Liver (tissue), 3 donors: ENCODE data around the gene CABLES1.

Source experiments
- CTCF ChIP-seq: fragments of 150-350 bp; IDR thresholded peaks from 2 replicates; pipeline ENCODE4 v1.5.1; 2017; ENCODE audit warnings: improper control_type of control experiment, low read depth, low read length; ENCODE audit not compliant: missing input control
- EGR1 ChIP-seq, 2 donors: IDR thresholded peaks; 2 replicates each; pipeline ENCODE4 v1.6.1; 2016 to 2018; ENCODE audit warnings: antibody characterized with exemption in 2 of 2, low read depth in 2 of 2
- HNF4A ChIP-seq, 2 donors: conservative IDR thresholded peaks; 2 replicates each; pipeline ENCODE4 v1.6.1; 2016; ENCODE audit warnings: antibody characterized with exemption in 2 of 2, mild to moderate bottlenecking in 2 of 2
- JUND ChIP-seq, 2 donors: IDR thresholded peaks; 2 replicates each; pipeline ENCODE4 v1.6.1; 2016; ENCODE audit warnings: antibody characterized with exemption in 2 of 2
- TAF1 ChIP-seq: conservative IDR thresholded peaks from 2 replicates; pipeline ENCODE4 v1.6.1; 2016; ENCODE audit warnings: antibody characterized with exemption, mild to moderate bottlenecking
- YY1 ChIP-seq: IDR thresholded peaks from 2 replicates; pipeline ENCODE4 v1.6.1; 2016; ENCODE audit warnings: antibody characterized with exemption, mild to moderate bottlenecking
- TF ChIP-seq, protein P1 (sequence below): IDR thresholded peaks from 2 replicates; pipeline ENCODE4 v1.6.1; 2016; ENCODE audit warnings: antibody characterized with exemption, mild to moderate bottlenecking
- donor health status: healthy.
- donor health status: healthy.

DNA sequence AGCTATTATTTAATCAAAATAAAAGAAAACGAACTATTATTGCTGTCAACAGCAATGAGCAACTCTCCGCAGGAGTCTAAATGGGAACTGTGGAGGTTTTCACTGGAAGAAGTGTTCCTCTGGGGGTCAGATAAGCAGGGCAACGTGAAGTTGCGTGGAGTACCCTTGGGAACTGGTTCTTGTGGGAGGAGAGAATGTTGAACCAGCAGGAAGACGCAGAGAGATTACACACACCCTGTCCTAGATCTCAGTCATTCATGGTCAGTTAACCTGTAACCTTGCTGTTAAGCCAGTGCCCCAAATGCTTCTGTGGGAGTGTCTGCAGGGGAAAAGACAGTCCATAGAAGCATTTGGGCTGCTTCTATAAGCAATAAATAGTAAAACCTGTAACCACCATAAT lies 20.4 kb upstream of the CABLES1 start:
- no peak for TF ChIP-seq CTCF
- TF ChIP-seq, protein P1, sequence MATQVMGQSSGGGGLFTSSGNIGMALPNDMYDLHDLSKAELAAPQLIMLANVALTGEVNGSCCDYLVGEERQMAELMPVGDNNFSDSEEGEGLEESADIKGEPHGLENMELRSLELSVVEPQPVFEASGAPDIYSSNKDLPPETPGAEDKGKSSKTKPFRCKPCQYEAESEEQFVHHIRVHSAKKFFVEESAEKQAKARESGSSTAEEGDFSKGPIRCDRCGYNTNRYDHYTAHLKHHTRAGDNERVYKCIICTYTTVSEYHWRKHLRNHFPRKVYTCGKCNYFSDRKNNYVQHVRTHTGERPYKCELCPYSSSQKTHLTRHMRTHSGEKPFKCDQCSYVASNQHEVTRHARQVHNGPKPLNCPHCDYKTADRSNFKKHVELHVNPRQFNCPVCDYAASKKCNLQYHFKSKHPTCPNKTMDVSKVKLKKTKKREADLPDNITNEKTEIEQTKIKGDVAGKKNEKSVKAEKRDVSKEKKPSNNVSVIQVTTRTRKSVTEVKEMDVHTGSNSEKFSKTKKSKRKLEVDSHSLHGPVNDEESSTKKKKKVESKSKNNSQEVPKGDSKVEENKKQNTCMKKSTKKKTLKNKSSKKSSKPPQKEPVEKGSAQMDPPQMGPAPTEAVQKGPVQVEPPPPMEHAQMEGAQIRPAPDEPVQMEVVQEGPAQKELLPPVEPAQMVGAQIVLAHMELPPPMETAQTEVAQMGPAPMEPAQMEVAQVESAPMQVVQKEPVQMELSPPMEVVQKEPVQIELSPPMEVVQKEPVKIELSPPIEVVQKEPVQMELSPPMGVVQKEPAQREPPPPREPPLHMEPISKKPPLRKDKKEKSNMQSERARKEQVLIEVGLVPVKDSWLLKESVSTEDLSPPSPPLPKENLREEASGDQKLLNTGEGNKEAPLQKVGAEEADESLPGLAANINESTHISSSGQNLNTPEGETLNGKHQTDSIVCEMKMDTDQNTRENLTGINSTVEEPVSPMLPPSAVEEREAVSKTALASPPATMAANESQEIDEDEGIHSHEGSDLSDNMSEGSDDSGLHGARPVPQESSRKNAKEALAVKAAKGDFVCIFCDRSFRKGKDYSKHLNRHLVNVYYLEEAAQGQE: no peak
- TF ChIP-seq YY1: no peak
- TF ChIP-seq HNF4A (conservative IDR thresholded peaks at IDR 0.05): no peak
- TF ChIP-seq JUND (IDR thresholded peaks at IDR 0.05): no peak
- no peak for TF ChIP-seq TAF1
- TF ChIP-seq EGR1 (IDR thresholded peaks at IDR 0.05; ENCODE audit: low read depth in 2 of 2): no peak
